ENCODE results near the gene STAG2.

The STAG2 gene

GRCh38 chrX:123976706-123977316 is 15.3 kb downstream of the STAG2 start:
- DNase-seq, result no peak

GRCh38 chrX:123983240-123983639 is 21.7 kb downstream of the STAG2 start:
- no peak for DNase-seq

GRCh38 chrX:123986377-123986776 is 24.9 kb downstream of the STAG2 start:
- no peak for DNase-seq

- DNase-seq, result no peak
Measured at GRCh38 chrX:123988423-123989111, 27.1 kb downstream of the STAG2 start.

- no peak for DNase-seq
Measured at GRCh38 chrX:123989235-123989634, 27.7 kb downstream of the STAG2 start.

GRCh38 chrX:123990169-123990568 is 28.7 kb downstream of the STAG2 start:
- DNase-seq, result no peak

- no peak for DNase-seq
Measured at GRCh38 chrX:123990602-123991001, 29.1 kb downstream of the STAG2 start.

- DNase-seq, result no peak
Measured at GRCh38 chrX:123993326-123993725, 31.8 kb downstream of the STAG2 start.

- DNase-seq, result no peak
Measured at GRCh38 chrX:123993904-123994635, 32.6 kb downstream of the STAG2 start.

- DNase-seq, result no peak
Measured at GRCh38 chrX:123994730-123995129, 33.2 kb downstream of the STAG2 start.

GRCh38 chrX:124001581-124001980 is 40.1 kb downstream of the STAG2 start:
- no peak for DNase-seq

GRCh38 chrX:124005228-124005627 is 43.7 kb downstream of the STAG2 start:
- no peak for DNase-seq

GRCh38 chrX:124010157-124010556 is 48.7 kb downstream of the STAG2 start:
- no peak for DNase-seq

- no peak for DNase-seq
Measured at GRCh38 chrX:124010566-124010965, 49.1 kb downstream of the STAG2 start.

- no peak for DNase-seq
Measured at GRCh38 chrX:124015721-124016120, 54.2 kb downstream of the STAG2 start.

GRCh38 chrX:124016825-124017224 is 55.3 kb downstream of the STAG2 start:
- DNase-seq, result no peak

- no peak for DNase-seq
Measured at GRCh38 chrX:124018023-124018422, 56.5 kb downstream of the STAG2 start.

GRCh38 chrX:124023838-124024238 is 62.3 kb downstream of the STAG2 start:
- DNase-seq, result no peak

GRCh38 chrX:124026529-124026928 is 65.0 kb downstream of the STAG2 start:
- no peak for DNase-seq

- no peak for DNase-seq
Measured at GRCh38 chrX:124028182-124028581, 66.7 kb downstream of the STAG2 start.

GRCh38 chrX:124030520-124030919 is 69.0 kb downstream of the STAG2 start:
- DNase-seq, result no peak

GRCh38 chrX:124033821-124034220 is 72.3 kb downstream of the STAG2 start:
- DNase-seq, result no peak

GRCh38 chrX:124035657-124036056 is 74.2 kb downstream of the STAG2 start:
- no peak for DNase-seq

GRCh38 chrX:124042042-124042441 is 80.5 kb downstream of the STAG2 start:
- DNase-seq, result no peak

All from SIG-M5 (cell line).